Gastrocnemius medialis (tissue), 4 donors: Measurements from ENCODE around the gene HIVEP1. TPM values are rescaled to one million over a fixed set of nuclear protein-coding genes. Genes with fewer than 3 reads are reported as not detected.

ENCODE experiments used
- ATAC-seq, 2 donors: fragments of 150-250 bp; one replicate each; pipeline ENCODE4 v1.9.1; 2016
- DNase-seq, 2 donors: peaks; one replicate each; pipeline ENCODE4 v3.0.0-alpha.2; 2019
- H3K27ac ChIP-seq, 4 donors: fragments of 200-600 bp; sonication (generic); 1 replicate in 1 of 4; 2 replicates in 3 of 4; pipeline ENCODE4 v1.5.1; 2016 to 2018; ENCODE audit warnings: mild to moderate bottlenecking in 2 of 4, moderate library complexity in 1 of 4
- H3K27me3 ChIP-seq, 3 donors: fragments of 200-600 bp; sonication (generic) in 2 of 3; 1 replicate in 1 of 3; 2 replicates in 2 of 3; pipeline versions ENCODE4 v1.5.1 to v1.6.0; 2016 to 2019; ENCODE audit warnings: mild to moderate bottlenecking in 1 of 3, moderate library complexity in 1 of 3
- H3K36me3 ChIP-seq, 2 donors: fragments of 200-600 bp; sonication (generic) in 1 of 2; one replicate each; pipeline ENCODE4 v1.5.1; 2017 to 2018
- H3K4me1 ChIP-seq, 2 donors: fragments of 200-600 bp; sonication (generic) in 1 of 2; one replicate each; pipeline ENCODE4 v1.5.1; 2016 to 2017; ENCODE audit warnings: mild to moderate bottlenecking in 2 of 2
- H3K4me3 ChIP-seq, 4 donors: fragments of 200-600 bp; sonication (generic) in 3 of 4; 1 replicate in 1 of 4; 2 replicates in 3 of 4; pipeline ENCODE4 v1.5.1; 2016 to 2019; ENCODE audit warnings: mild to moderate bottlenecking in 2 of 4
- H3K9me3 ChIP-seq, 3 donors: fragments of 200-600 bp; sonication (generic) in 2 of 3; 1 replicate in 1 of 3; 2 replicates in 2 of 3; pipeline ENCODE4 v1.5.1; 2016 to 2019
- POLR2A ChIP-seq, 2 donors: fragments of 450-650 bp; IDR thresholded peaks; one replicate each; pipeline ENCODE4 v1.6.1; 2017; ENCODE audit warnings: antibody characterized with exemption in 2 of 2, mild to moderate bottlenecking in 2 of 2, moderate library complexity in 2 of 2
- in situ Hi-C, 4 donors: fragments of 200-750 bp; cut with MboI; loops; one replicate each; pipeline versions ENCODE4 v1.15.0 to v1.8.0; 2017; ENCODE audit warnings: low sequenced_read_pairs in 4 of 4
- intact Hi-C: fragments of 100-400 bp; cut with DNase I; formaldehyde crosslinking; loops from one replicate; pipeline ENCODE4 v1.15.1; 2023; ENCODE audit warnings: low total_unique reads
- total RNA-seq, 4 donors: library from RNA; depleted of rRNA; stranded (reverse); fragments of >200 nt; gene quantifications; one replicate each; pipeline versions ENCODE4 v1.1.0 to v1.2.3, GENCODE V29; 2016
- TF ChIP-seq, protein P1 (sequence below), 5 experiments: fragments of 450-650 bp in 3 of 5; fragments of 200-600 bp in 2 of 5; sonication (generic) in 2 of 5; IDR thresholded peaks in 4 of 5; conservative IDR thresholded peaks in 1 of 5; 1 replicate in 4 of 5; 2 replicates in 1 of 5; pipeline ENCODE4 v1.5.1; 2016 to 2019; ENCODE audit warnings: antibody characterized with exemption in 5 of 5, mild to moderate bottlenecking in 3 of 5, moderate library complexity in 3 of 5

The HIVEP1 gene
- total RNA-seq, 4 donors from 2014 or later: 8.3 to 13.5 (median 10.5) TPM

DNA sequence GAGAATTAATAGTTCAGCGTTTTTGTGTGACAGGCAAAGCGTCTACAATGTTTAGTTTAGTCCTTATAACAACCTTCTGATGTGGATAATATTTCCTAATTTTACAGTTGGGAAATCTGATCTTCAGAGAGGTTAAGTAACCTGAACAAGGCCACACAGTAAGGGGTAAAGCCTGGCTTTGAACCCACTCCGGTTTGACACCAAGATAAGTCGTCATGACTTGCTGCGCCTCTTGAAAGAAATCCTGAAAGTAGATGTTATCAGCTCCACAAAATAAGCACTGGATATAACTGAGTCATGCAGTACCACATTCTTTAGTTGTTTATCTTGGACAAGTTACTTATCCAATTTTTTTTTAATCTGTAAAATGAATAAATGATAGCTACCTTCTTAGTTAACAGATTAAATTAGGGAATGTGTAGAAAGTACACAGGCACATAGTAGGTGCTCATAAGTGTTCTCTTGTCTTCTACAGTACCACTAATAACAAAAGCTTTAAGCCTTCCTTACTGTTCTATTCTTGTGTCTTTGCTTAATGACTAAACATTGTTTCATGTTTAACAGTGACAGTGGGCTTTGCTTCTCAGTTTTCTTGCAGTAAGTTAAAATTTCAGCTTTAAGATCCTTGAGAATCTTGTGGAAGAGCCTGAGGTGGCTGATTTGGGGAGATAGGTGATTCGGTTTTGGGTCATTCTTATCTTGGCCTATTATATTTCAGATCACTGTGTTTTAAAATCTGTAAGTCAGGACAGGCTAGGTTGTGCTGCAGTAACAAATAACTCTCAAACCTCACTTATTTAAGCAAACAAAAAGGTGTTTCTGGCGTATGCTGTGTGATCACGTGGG lies 2.1 kb downstream of the HIVEP1 start:
- no peaks in the 10 kb centered on the region for H3K27me3 ChIP-seq
- H3K9me3 ChIP-seq: no peaks in the 10 kb centered on the region
- intact Hi-C loops: no loop called here
- H3K36me3 ChIP-seq: peaks cover 0 to 22% of the 10 kb centered on the region in 2 donors
- in situ Hi-C loops: no loop called here
- TF ChIP-seq, protein P1, sequence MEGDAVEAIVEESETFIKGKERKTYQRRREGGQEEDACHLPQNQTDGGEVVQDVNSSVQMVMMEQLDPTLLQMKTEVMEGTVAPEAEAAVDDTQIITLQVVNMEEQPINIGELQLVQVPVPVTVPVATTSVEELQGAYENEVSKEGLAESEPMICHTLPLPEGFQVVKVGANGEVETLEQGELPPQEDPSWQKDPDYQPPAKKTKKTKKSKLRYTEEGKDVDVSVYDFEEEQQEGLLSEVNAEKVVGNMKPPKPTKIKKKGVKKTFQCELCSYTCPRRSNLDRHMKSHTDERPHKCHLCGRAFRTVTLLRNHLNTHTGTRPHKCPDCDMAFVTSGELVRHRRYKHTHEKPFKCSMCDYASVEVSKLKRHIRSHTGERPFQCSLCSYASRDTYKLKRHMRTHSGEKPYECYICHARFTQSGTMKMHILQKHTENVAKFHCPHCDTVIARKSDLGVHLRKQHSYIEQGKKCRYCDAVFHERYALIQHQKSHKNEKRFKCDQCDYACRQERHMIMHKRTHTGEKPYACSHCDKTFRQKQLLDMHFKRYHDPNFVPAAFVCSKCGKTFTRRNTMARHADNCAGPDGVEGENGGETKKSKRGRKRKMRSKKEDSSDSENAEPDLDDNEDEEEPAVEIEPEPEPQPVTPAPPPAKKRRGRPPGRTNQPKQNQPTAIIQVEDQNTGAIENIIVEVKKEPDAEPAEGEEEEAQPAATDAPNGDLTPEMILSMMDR (IDR thresholded peaks at IDR 0.05 in 4 of 5, conservative IDR thresholded peaks at IDR 0.05 in 1 of 5): no peak
- TF ChIP-seq POLR2A (IDR thresholded peaks at IDR 0.05): no peak
- H3K4me1 ChIP-seq: peaks cover 14 to 21% of the 10 kb centered on the region in 2 donors
- no peak for DNase-seq
- no peak overlapping the region for H3K27ac ChIP-seq
- ATAC-seq: no peak
- no peak overlapping the region for H3K4me3 ChIP-seq

DNA sequence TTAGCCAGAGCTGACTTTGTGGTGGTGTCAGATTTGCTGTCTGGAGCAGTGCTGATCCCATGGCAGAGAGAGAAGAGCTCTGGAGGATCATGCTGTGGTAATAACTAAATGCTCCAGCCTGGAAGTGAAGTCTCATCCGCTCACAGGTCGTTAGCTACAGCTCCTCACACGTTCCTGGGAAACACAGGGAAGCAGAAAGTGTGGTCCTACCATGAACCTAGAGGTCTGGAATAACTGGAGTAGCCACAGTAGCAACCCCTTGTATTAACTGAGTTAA lies 2.7 kb downstream of the HIVEP1 start:
- in situ Hi-C loops: no loop called here
- DNase-seq: no peak
- Histone ChIP-seq H3K27ac (no peak overlapping the region), H3K36me3 (peaks cover 0 to 22% of the 10 kb centered on the region in 2 donors), H3K4me1 (peaks cover 9 to 15% of the 10 kb centered on the region in 2 donors), H3K27me3 (no peaks in the 10 kb centered on the region), H3K4me3 (no peak overlapping the region), H3K9me3 (no peaks in the 10 kb centered on the region)
- no peak for ATAC-seq
- intact Hi-C loops: no loop called here
- no peak for TF ChIP-seq POLR2A (IDR thresholded peaks at IDR 0.05)
- TF ChIP-seq, protein P1 (IDR thresholded peaks at IDR 0.05 in 4 of 5, conservative IDR thresholded peaks at IDR 0.05 in 1 of 5): no peak

DNA sequence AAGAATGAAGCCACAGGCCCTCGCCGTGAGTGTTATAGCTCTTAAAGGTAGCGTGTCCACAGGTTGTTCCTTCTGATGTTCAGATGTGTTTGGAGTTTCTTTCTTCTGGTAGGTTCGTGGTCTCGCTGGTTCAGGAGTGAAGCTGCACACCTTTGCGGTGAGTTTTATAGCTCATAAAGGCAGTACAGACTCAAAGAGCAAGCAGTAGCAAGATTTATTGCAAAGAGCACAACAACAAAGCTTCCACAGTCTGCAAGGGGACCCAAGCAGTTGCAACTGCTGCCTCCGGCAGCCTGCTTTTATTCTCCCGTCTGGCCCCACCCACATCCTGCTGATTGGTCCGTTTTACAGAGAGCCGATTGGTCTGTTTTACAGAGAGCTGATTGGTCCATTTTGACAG lies 5.2 kb downstream of the HIVEP1 start:
- no peak overlapping the region for H3K4me3 ChIP-seq
- H3K36me3 ChIP-seq: peaks cover 0 to 22% of the 10 kb centered on the region in 2 donors
- ATAC-seq (no peak), DNase-seq (no peak)
- no peak for TF ChIP-seq POLR2A (IDR thresholded peaks at IDR 0.05)
- TF ChIP-seq, protein P1 (IDR thresholded peaks at IDR 0.05 in 4 of 5, conservative IDR thresholded peaks at IDR 0.05 in 1 of 5): no peak
- in situ Hi-C loops: no loop called here
- no peaks in the 10 kb centered on the region for H3K27me3 ChIP-seq
- H3K9me3 ChIP-seq: no peaks in the 10 kb centered on the region
- no peak overlapping the region for H3K27ac ChIP-seq
- peaks cover 4 to 8% of the 10 kb centered on the region in 2 donors for H3K4me1 ChIP-seq
- intact Hi-C loops: no loop called here

DNA sequence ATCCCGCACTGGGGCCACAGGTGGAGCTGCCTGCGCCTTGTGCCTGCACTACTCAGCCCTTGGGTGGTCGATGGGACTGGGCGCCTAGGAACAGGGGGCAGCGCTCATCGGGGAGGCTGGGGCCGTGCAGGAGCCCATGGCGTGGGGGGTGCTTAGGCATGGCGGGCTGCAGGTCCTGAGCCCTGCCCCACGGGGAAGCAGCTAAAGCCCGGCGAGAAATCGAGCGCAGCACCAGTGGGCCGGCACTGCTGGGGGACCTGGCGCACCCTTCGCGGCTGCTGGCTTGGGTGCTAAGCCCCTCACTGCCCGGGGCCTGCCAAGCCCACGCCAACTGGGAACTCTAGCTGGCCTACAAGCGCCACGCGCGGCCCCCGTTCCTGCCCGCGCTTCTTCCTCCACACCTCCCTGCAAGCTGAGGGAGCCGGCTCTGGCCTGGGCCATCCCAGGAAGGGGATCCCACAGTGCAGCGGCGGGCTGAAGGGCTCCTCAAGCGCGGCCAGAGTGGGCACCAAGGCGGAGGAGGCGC lies 5.8 kb downstream of the HIVEP1 start:
- H3K36me3 ChIP-seq: peaks cover 0 to 22% of the 10 kb centered on the region in 2 donors
- in situ Hi-C loops (no loop called here), intact Hi-C loops (no loop called here)
- DNase-seq: no peak
- TF ChIP-seq POLR2A (IDR thresholded peaks at IDR 0.05): no peak
- TF ChIP-seq, protein P1 (IDR thresholded peaks at IDR 0.05 in 4 of 5, conservative IDR thresholded peaks at IDR 0.05 in 1 of 5): no peak
- peaks cover 4 to 8% of the 10 kb centered on the region in 2 donors for H3K4me1 ChIP-seq
- H3K9me3 ChIP-seq: no peaks in the 10 kb centered on the region
- H3K4me3 ChIP-seq: no peak overlapping the region
- no peak for ATAC-seq
- no peaks in the 10 kb centered on the region for H3K27me3 ChIP-seq
- no peak overlapping the region for H3K27ac ChIP-seq
